Measurements from ENCODE around the gene GRIP2. TPM values are rescaled to one million over a fixed set of nuclear protein-coding genes. Genes with fewer than 3 reads are reported as not detected.

Gene GRIP2
- total RNA-seq, 1 donor: 1.7 TPM

- DNase-seq (ENCODE audit: low read depth): peak; percentile 56
- H3K4me3 ChIP-seq (ENCODE audit: low read depth, low read length): no peak overlapping the region
- TF ChIP-seq CTCF (IDR thresholded peaks at IDR 0.05; ENCODE audit: insufficient read depth, low read depth, low read length): no peak
Observed at GRCh38 chr3:14460342-14461005, 79.7 kb downstream of the GRIP2 start.

GRCh38 chr3:14459787-14460186, 80.4 kb downstream of the GRIP2 start:
- no peak overlapping the region for H3K4me3 ChIP-seq (ENCODE audit: low read depth, low read length)
- DNase-seq (ENCODE audit: low read depth): no peak
- no peak for TF ChIP-seq CTCF (IDR thresholded peaks at IDR 0.05; ENCODE audit: insufficient read depth, low read depth, low read length)

DNA sequence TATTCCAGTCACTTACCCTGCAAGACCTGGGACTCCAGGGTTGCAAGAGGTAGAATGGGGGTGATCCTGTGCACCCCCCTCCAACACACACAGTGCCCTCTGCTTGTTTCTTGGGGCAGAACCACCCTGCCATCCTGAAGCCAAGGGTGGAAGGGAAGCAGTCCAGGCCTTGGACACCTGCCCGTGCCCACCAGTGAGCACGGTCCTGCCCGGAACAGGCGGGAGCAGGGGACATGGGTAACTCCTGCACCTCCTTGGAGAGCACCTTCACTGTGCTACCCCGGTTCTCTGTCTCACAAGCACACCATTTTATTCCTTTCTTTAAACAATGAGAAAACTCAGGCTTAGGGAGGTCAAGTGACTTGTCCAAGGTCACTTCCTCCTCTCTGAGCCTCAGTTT, 80.8 kb downstream of the GRIP2 start:
- no peak for DNase-seq (ENCODE audit: low read depth)
- no peak for TF ChIP-seq CTCF (IDR thresholded peaks at IDR 0.05; ENCODE audit: insufficient read depth, low read depth, low read length)
- no peak overlapping the region for H3K4me3 ChIP-seq (ENCODE audit: low read depth, low read length)

DNA sequence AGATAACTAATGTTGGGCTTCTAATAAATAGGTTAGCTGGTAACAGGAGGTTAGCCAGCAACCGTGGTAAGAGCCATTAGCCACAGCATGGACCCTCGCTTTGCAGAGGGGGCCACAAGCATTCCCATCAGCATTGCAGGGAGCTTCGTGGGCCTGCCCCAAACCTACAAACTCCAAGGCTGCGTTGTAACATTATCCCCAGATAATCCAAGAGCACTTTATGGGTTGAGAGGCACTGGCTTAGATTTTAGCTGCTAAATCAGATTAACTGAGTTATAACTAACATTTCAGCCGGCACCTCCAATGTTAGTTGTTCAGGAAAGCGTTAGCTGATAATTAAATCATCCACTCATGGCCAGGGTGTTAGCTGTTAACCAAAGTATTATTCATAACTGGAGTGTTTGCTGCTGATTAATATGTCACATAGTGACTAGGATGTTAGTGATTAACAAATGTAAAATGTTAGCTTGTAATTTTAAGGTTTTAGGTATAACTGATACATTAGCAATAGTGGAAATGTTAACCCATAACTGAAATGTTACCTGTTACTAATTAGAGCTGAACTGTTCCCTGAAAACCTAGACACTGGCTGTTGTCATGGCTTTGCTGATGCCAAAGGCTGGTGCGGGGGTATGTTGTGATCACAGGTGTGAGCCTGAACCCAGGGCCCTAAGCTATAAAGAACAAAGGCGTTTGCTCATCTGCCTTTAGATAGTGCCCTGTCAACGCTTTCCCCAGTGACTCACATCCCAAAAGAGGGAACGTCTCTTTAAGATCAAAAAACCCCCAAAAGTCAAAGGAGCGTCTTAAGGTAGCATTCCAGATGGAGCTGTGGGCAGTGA, 81.5 kb downstream of the GRIP2 start:
- H3K4me3 ChIP-seq (ENCODE audit: low read depth, low read length): no peak overlapping the region
- no peak for TF ChIP-seq CTCF (IDR thresholded peaks at IDR 0.05; ENCODE audit: insufficient read depth, low read depth, low read length)
- no peak for DNase-seq (ENCODE audit: low read depth)

GRCh38 chr3:14457999-14458398, 82.1 kb downstream of the GRIP2 start:
- no peak for DNase-seq (ENCODE audit: low read depth)
- no peak for TF ChIP-seq CTCF (IDR thresholded peaks at IDR 0.05; ENCODE audit: insufficient read depth, low read depth, low read length)
- H3K4me3 ChIP-seq (ENCODE audit: low read depth, low read length): no peak overlapping the region

GRCh38 chr3:14457481-14457880, 82.7 kb downstream of the GRIP2 start:
- H3K4me3 ChIP-seq (ENCODE audit: low read depth, low read length): no peak overlapping the region
- TF ChIP-seq CTCF (IDR thresholded peaks at IDR 0.05; ENCODE audit: insufficient read depth, low read depth, low read length): no peak
- DNase-seq (ENCODE audit: low read depth): no peak

Data from fibroblast of villous mesenchyme (primary cell).